ENCODE data around the gene PPM1N.

GRCh38 chr19:45464852-45465441 lies 33.3 kb upstream of the PPM1N start:
- TF ChIP-seq, protein P1, sequence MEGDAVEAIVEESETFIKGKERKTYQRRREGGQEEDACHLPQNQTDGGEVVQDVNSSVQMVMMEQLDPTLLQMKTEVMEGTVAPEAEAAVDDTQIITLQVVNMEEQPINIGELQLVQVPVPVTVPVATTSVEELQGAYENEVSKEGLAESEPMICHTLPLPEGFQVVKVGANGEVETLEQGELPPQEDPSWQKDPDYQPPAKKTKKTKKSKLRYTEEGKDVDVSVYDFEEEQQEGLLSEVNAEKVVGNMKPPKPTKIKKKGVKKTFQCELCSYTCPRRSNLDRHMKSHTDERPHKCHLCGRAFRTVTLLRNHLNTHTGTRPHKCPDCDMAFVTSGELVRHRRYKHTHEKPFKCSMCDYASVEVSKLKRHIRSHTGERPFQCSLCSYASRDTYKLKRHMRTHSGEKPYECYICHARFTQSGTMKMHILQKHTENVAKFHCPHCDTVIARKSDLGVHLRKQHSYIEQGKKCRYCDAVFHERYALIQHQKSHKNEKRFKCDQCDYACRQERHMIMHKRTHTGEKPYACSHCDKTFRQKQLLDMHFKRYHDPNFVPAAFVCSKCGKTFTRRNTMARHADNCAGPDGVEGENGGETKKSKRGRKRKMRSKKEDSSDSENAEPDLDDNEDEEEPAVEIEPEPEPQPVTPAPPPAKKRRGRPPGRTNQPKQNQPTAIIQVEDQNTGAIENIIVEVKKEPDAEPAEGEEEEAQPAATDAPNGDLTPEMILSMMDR (IDR thresholded peaks at IDR 0.05): no peak
- no peak for TF ChIP-seq ZFX (IDR thresholded peaks at IDR 0.05; ENCODE audit: borderline replicate concordance)
